Stomach (tissue), 9 donors: ENCODE data around the gene LPIN3. TPM values are rescaled to one million over a fixed set of nuclear protein-coding genes. Genes with fewer than 3 reads are reported as not detected.

Experiments
- DNase-seq, 2 donors: peaks; one replicate each; pipeline versions ENCODE4 v3.0.0 to v3.0.0-alpha.2; 2013 to 2019
- H3K27ac ChIP-seq, 5 donors: fragments of 200-600 bp in 4 of 5; sonication (generic) in 4 of 5; one replicate each; pipeline ENCODE4 v1.5.1; 2013 to 2019; ENCODE audit warnings: mild to moderate bottlenecking in 1 of 5, moderate library complexity in 1 of 5
- H3K27me3 ChIP-seq, 3 donors: fragments of 200-600 bp; sonication (generic); one replicate each; pipeline ENCODE4 v1.5.1; 2017 to 2019; ENCODE audit warnings: mixed run types in 1 of 3
- H3K36me3 ChIP-seq, 4 donors: fragments of 200-600 bp; sonication (generic); 1 replicate in 3 of 4; 2 replicates in 1 of 4; pipeline ENCODE4 v1.5.1; 2016 to 2019
- H3K4me1 ChIP-seq, 4 donors: fragments of 200-600 bp; sonication (generic); one replicate each; pipeline ENCODE4 v1.5.1; 2016 to 2019
- H3K4me3 ChIP-seq, 4 donors: fragments of 200-600 bp; sonication (generic) in 3 of 4; one replicate each; pipeline ENCODE4 v1.5.1; 2016 to 2019; ENCODE audit warnings: mild to moderate bottlenecking in 1 of 4
- H3K9me3 ChIP-seq, 4 donors: fragments of 200-600 bp; sonication (generic); one replicate each; pipeline ENCODE4 v1.5.1; 2016 to 2019
- EP300 ChIP-seq: sonication (generic); formaldehyde crosslinking; IDR thresholded peaks from one replicate; pipeline ENCODE4 v1.6.1; 2017; ENCODE audit warnings: antibody characterized with exemption
- POLR2A ChIP-seq, 4 donors: fragments of 450-650 bp; IDR thresholded peaks; one replicate each; pipeline ENCODE4 v1.6.1; 2016; ENCODE audit warnings: antibody characterized with exemption in 4 of 4, control low read depth in 2 of 4, mild to moderate bottlenecking in 1 of 4, moderate library complexity in 1 of 4
- POLR2AphosphoS5 ChIP-seq, 3 donors: sonication (generic); formaldehyde crosslinking; IDR thresholded peaks; one replicate each; pipeline ENCODE4 v1.6.1; 2016; ENCODE audit warnings: antibody characterized with exemption in 3 of 3
- WGBS, 5 donors: extraction: QIAGEN DNeasy Blood & Tissue Kit in 3 of 5; methylation state at CpG; one replicate each; pipeline versions ENCODE4 v1.1.5 to v1.1.7; 2013 to 2018; 5-methylcytosine and 5-hydroxymethylcytosine counted together
- intact Hi-C: fragments of 100-400 bp; cut with DNase I; formaldehyde crosslinking; loops from one replicate; pipeline ENCODE4 v1.15.1; 2023; ENCODE audit warnings: low total_unique reads
- polyA plus RNA-seq, 3 donors: library from polyadenylated mRNA; stranded (reverse); fragments of 200-250 nt; gene quantifications; one replicate each; pipeline ENCODE4 v1.2.3, GENCODE V29; 2013
- total RNA-seq, 5 donors: library from RNA; depleted of rRNA; stranded (reverse); fragments of >200 nt; gene quantifications; one replicate each; pipeline versions ENCODE4 v1.1.0 to v1.2.3, GENCODE V29; 2014 to 2016
- TF ChIP-seq, protein P1 (sequence below), 7 experiments: fragments of 450-650 bp in 4 of 7; fragments of 200-600 bp in 3 of 7; sonication (generic) in 3 of 7; IDR thresholded peaks; one replicate each; pipeline ENCODE4 v1.5.1; 2016 to 2019; ENCODE audit warnings: antibody characterized with exemption in 7 of 7, control low read depth in 2 of 7, mild to moderate bottlenecking in 1 of 7
- donor health status: healthy with polysubstance abuse.
- donor health status: Bipolar disorder and iron deficiency.
- donor health status: healthy.

The LPIN3 gene
- total and polyA plus RNA-seq, 8 donors, result 5.7 to 289 (median 21.5) TPM

DNA sequence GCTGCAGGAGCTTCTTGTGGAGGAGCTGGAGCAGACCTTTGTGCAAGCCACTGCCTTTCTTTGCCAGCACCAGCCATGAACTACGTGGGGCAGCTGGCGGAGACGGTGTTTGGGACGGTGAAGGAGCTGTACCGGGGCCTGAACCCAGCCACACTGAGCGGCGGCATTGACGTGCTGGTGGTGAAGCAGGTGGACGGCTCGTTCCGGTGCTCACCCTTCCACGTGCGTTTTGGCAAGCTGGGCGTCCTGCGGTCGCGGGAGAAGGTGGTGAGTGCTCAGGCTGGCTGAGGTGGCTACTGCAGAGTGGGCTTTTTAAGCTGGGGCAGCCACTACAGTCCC is 5.1 kb downstream of the LPIN3 start:
- TF ChIP-seq EP300 (no peak), POLR2AphosphoS5 (IDR thresholded peaks at IDR 0.05) (no peak), POLR2A (IDR thresholded peaks at IDR 0.05) (no peak)
- TF ChIP-seq, protein P1, sequence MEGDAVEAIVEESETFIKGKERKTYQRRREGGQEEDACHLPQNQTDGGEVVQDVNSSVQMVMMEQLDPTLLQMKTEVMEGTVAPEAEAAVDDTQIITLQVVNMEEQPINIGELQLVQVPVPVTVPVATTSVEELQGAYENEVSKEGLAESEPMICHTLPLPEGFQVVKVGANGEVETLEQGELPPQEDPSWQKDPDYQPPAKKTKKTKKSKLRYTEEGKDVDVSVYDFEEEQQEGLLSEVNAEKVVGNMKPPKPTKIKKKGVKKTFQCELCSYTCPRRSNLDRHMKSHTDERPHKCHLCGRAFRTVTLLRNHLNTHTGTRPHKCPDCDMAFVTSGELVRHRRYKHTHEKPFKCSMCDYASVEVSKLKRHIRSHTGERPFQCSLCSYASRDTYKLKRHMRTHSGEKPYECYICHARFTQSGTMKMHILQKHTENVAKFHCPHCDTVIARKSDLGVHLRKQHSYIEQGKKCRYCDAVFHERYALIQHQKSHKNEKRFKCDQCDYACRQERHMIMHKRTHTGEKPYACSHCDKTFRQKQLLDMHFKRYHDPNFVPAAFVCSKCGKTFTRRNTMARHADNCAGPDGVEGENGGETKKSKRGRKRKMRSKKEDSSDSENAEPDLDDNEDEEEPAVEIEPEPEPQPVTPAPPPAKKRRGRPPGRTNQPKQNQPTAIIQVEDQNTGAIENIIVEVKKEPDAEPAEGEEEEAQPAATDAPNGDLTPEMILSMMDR (IDR thresholded peaks at IDR 0.05), result no peak
- Histone ChIP-seq H3K27me3 (no peaks in the 10 kb centered on the region), H3K27ac (no peak overlapping the region), H3K4me3 (no peak overlapping the region), H3K36me3 (peaks cover 0 to 50% (median 46%) of the 10 kb centered on the region in 4 donors), H3K9me3 (no peaks in the 10 kb centered on the region), H3K4me1 (peaks cover 0 to 20% (median 15%) of the 10 kb centered on the region in 4 donors)
- WGBS, 5 donors, result 89 to 100% (median 92%) methylated on average over 7 to 17 of the region's 17 CpGs
- intact Hi-C loops, result no loop called here
- no peak for DNase-seq

DNA sequence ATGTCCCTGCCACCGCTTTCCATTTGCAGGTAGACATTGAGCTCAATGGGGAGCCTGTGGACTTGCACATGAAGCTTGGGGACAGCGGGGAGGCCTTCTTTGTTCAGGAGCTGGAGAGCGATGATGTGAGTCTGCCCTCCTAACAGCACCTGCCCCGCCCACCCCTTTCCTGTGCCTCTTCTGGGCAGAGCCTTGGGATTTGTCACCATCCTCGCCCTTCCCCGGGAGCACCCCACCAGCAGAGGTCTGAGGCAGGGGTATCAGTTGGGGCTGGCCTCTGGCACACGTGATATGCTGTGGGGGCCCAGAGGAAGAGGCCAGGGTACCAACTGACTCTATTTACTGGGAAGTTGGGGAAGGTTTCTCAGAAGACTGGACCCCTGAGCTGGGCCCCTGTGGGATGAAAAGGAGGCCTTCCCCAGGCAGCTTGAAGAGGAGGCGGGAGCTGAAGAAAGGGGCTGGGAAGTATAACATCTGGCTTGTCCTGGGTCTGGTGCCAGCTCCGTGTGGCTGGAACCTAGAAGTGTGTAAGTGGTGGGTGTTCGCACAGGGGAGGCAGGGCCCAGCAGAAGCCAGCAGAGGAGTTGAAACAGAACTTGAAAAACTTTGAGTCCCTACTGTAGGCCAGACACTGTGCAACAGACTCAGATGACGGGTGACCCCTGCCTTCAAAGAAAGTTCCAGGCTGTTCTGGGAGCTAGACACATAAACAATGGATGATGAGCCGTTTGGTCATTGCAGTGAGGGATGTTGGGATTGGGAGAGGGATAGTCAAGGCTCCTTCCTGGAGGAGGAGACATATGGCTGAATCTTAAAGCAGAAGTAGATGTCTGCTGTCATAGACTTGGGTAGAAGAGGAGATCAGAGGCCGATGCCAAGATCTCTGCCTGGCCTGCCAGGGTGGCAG is 7.2 kb downstream of the LPIN3 start:
- intact Hi-C loops, result no loop called here
- no peak overlapping the region for H3K27ac ChIP-seq
- WGBS, 5 donors, result 83 to 89% (median 86%) methylated on average over 11 to 13 of the region's 13 CpGs

DNA sequence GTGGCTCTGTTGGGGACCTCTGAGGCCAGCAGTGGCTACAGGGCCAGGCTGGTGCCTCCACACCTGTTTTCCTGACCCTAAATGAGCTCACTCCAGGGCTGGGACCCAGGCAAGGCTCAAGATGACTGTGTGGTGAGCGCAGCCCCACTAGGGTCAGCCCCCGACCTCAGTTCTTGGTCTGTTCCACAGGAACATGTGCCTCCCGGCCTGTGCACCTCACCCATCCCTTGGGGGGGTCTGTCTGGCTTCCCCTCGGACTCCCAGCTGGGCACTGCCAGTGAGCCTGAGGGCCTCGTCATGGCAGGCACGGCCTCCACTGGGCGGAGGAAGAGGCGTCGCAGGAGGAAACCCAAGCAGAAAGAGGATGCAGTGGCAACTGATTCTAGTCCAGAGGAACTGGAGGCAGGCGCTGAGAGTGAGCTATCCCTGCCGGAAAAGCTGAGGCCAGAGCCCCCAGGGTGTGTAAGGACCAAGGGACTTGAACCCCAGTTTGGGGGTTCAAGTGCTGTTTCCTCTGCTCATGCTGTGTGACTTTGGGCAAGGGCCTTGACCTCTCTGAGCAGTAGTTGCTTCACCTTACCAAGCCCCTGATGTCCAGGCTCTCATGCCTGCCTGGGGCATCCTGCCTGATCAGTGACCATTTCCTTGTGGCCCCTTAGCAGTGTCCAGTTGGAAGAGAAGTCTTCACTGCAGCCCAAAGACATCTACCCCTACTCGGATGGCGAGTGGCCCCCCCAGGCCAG is 8.0 kb downstream of the LPIN3 start:
- H3K36me3 ChIP-seq, result peaks cover 3 to 75% (median 67%) of the 10 kb centered on the region in 4 donors
- no peaks in the 10 kb centered on the region for H3K27me3 ChIP-seq
- TF ChIP-seq EP300, result no peak
- no peak for TF ChIP-seq POLR2A (IDR thresholded peaks at IDR 0.05)
- TF ChIP-seq POLR2AphosphoS5 (IDR thresholded peaks at IDR 0.05), result no peak
- TF ChIP-seq, protein P1 (IDR thresholded peaks at IDR 0.05), result no peak
- H3K4me3 ChIP-seq, result no peak overlapping the region
- no peak overlapping the region for H3K27ac ChIP-seq
- no peaks in the 10 kb centered on the region for H3K9me3 ChIP-seq
- intact Hi-C loops, result no loop called here
- whole genome bisulfite sequencing, 5 donors, result 88 to 95% (median 93%) methylated on average over 13 of the region's 13 CpGs
- peaks cover 0 to 4% (median 0%) of the 10 kb centered on the region in 4 donors for H3K4me1 ChIP-seq
- DNase-seq, result no peak

More for the DNA sequence above, 7.2 kb downstream of the LPIN3 start:
- no peak overlapping the region for H3K4me3 ChIP-seq
- no peaks in the 10 kb centered on the region for H3K9me3 ChIP-seq
- peak in 1 of 2 donors; percentile 73 for DNase-seq
- H3K4me1 ChIP-seq, result peaks cover 0 to 8% (median under 1%) of the 10 kb centered on the region in 4 donors
- TF ChIP-seq, protein P1 (IDR thresholded peaks at IDR 0.05), result no peak
- peaks cover 3 to 68% (median 62%) of the 10 kb centered on the region in 4 donors for H3K36me3 ChIP-seq
- no peaks in the 10 kb centered on the region for H3K27me3 ChIP-seq

DNA sequence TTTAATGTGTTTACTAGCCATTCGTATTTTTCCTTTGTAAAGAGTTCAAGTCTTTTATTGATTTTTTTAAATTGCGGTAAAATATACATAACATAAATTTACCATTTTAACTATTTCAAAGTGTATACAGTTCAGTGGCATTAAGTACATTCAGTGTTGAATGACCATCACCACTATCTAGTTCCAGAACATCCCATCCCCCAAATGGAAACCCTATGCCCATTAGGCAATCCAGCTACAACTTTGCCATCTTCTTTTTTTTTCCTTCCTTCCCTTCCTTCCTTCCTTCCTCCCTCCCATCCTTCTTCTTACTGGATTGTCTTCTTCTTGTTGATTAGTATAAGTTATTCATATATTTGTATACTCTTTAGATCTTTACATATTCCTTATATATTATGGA is 8.6 kb downstream of the LPIN3 start:
- TF ChIP-seq POLR2A (IDR thresholded peaks at IDR 0.05) (no peak), POLR2AphosphoS5 (IDR thresholded peaks at IDR 0.05) (no peak), EP300 (no peak)
- TF ChIP-seq, protein P1 (IDR thresholded peaks at IDR 0.05), result no peak
- no peak overlapping the region for H3K4me3 ChIP-seq
- peaks cover 0 to 4% (median 0%) of the 10 kb centered on the region in 4 donors for H3K4me1 ChIP-seq
- WGBS, 5 donors, result 81 to 88% (median 84%) methylated on average over 2 of the region's 2 CpGs
- H3K27me3 ChIP-seq, result no peaks in the 10 kb centered on the region
- no peak for DNase-seq
- peaks cover 3 to 78% (median 67%) of the 10 kb centered on the region in 4 donors for H3K36me3 ChIP-seq
- no peak overlapping the region for H3K27ac ChIP-seq
- H3K9me3 ChIP-seq, result no peaks in the 10 kb centered on the region
- intact Hi-C loops, result no loop called here
